ENCODE data around the gene ZDHHC22.

Gene ZDHHC22

DNA sequence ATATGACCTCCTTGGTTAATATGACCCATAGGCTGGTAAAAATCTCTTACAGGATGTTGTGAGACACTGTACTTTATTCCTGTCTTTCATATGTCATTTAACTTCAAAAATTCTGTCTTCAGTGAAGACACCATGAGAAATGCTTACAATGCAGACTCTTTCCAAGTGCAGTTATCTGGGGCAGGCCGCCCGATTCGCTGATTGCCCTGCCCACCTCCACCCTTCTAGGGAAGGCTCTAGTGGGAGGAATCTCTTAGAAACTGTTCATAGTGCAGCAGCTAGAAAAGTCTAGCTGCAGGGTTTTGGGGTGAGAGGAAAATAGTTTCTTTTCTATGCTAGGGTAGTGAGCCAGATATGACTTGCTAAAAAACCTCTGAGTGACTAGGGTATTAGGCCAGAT is 58.5 kb downstream of the ZDHHC22 start:
- no peak for DNase-seq (ENCODE audit: low read depth, low spot score)

DNA sequence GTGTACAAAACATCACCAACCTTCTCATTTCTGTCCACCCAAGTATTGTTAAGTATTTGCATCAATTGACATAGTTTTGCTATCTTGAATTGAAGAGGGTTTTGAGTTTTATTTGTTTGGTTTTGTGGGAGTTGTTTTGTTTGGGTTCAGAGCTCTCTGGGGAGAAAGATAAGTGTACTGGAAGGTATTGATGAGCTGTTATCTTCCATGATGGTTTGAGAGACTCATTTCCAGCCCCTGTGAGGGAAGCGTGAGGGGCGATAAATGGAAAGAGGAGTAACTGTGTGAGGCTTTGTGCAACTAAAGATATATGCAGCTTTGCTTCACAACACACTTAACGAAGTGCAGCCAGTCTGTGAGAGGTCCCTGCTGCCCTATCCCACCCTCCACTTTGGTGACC is 59.2 kb downstream of the ZDHHC22 start:
- no peak for DNase-seq (ENCODE audit: low read depth, low spot score)
